GF-D8 (cell line): ENCODE data around the gene MYH9.
"Not testable (repeated sequence)": the region's sequence is repeated elsewhere in the genome, so short reads cannot be mapped to it uniquely, and the experiment has no call there.

ENCODE experiments used
- DNase-seq: peaks from one replicate; lab custom pipeline; 2025; lab: John Stamatoyannopoulos, UW

The MYH9 gene

GRCh38 chr22:36267896-36268485 lies 119.8 kb downstream of the MYH9 start:
- DNase-seq, result no peak

DNA sequence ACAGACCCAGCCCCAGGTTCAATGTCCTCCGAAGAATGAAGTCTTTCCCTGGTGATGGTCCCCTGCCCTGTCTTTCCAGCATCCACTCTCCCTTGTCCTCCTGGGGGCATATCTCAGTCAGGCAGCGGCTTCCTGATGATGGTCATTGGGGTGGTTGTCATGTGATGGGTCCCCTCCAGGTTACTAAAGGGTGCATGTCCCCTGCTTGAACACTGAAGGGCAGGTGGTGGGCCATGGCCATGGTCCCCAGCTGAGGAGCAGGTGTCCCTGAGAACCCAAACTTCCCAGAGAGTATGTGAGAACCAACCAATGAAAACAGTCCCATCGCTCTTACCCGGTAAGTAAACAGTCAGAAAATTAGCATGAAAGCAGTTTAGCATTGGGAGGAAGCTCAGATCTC lies 120.7 kb downstream of the MYH9 start:
- DNase-seq, result no peak

DNA sequence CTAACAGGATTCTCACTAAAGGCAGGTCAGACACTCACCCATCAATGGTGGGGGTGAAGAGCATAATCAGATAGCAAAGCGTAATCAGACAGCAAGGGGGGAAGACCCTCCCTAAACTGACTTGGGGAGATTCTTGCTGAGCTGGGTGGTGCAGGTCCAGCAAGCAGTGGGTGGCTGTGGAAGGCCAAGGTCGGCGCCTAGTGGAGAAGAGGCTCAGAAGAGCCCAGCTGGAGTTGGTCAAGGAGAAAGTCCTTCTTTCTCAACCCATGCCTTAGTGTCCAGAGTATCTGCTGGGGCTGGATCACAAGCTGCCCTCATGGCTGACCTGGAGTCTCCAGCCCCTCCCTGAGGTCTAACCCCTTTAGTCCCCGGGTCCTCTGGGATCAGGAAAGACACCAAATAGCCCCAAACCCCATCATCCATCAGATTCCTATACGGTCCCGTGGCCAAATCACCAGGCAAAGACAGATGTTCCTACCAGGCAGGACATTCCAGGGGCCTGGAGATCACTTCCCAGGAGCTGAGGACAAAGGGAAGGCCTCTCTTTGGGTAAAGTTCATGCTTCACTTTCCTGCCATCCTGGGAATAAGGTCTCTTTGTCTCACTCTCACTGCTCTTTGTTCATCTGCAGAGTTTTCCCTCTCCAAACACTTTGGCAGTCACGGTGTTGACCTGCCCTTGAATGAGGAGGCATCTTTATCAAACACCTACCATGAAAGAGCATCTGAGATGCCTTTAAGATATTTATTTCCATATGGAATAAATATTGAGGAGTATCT lies 123.7 kb downstream of the MYH9 start:
- not testable (repeated sequence) for DNase-seq

GRCh38 chr22:36263216-36263673 lies 124.5 kb downstream of the MYH9 start:
- DNase-seq, result peak; percentile 22

DNA sequence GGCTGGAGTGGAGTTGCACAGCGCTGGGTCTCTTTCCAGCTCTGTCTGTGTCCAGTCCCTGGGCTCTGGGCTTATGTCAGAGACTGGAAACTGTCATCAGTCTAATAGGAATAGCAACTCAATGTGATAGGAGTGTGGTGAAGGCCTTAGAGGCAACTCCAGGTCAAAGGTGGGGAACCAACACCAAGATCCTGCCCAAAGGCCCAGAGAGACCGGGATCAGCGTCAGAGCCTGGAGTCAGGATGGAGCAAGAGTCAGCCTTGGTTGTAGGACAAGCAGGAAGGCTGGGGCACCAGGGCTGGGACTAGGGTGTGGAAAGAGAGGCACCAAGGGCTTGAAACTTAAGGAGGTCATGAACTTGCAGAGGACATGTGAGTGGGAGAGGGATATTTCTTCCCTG lies 125.5 kb downstream of the MYH9 start:
- DNase-seq, result not testable (repeated sequence)

DNA sequence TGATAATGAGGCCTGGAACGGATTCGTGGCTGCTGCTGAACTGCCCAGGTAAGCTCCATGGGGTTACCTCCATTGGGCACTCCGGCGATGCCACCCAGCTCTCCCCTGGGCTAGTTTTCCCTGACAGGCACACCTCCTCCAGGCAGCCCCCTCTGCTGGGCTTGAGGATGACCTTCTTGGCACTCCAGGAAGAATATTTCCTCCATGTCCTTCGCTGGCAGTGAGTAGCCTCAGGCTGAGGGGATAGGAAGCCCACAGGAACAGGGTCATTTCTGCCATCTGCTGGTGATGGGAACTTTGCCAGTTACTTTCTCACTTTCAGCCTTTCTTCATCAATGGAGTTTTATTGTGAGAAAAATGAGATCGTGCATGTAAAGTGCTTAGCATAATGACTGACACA lies 126.1 kb downstream of the MYH9 start:
- not testable (repeated sequence) for DNase-seq

DNA sequence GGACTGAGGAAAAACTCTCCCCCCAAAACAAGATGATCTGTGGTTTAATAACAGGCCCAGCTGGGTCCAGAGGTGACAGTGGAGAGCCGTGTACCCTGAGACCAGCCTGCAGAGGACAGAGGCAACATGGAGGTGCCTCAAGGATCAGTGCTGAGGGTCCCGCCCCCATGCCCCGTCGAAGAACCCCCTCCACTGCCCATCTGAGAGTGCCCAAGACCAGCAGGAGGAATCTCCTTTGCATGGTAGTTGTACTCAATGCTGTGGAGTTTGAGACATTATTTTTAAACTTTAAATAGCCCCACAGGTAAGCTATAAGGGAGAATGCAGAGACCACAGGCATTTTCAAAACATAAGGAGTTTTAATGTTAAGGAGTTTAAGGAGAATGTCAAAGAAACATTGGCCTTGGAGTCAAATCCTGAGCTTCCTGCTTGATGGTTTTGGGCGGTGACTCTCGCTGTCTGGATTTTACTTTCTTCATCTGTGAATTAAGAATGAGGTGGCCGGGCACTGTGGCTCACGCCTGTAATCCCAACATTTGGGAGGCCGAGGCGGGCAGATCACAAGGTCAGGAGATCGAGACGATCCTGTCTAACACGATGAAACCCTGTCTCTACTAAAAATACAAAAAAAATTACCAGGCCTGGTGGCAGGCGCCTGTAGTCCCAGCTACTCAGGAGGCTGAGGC lies 128.0 kb downstream of the MYH9 start:
- no peak for DNase-seq

GRCh38 chr22:36258701-36259614 lies 128.8 kb downstream of the MYH9 start:
- peak; percentile 8 for DNase-seq

GRCh38 chr22:36257948-36258670 lies 129.7 kb downstream of the MYH9 start:
- no peak for DNase-seq

- DNase-seq, result no peak
Measured at GRCh38 chr22:36257308-36257707, 130.5 kb downstream of the MYH9 start.

GRCh38 chr22:36256478-36256877 lies 131.3 kb downstream of the MYH9 start:
- DNase-seq, result no peak

GRCh38 chr22:36255572-36255971 lies 132.2 kb downstream of the MYH9 start:
- not testable (repeated sequence) for DNase-seq

DNA sequence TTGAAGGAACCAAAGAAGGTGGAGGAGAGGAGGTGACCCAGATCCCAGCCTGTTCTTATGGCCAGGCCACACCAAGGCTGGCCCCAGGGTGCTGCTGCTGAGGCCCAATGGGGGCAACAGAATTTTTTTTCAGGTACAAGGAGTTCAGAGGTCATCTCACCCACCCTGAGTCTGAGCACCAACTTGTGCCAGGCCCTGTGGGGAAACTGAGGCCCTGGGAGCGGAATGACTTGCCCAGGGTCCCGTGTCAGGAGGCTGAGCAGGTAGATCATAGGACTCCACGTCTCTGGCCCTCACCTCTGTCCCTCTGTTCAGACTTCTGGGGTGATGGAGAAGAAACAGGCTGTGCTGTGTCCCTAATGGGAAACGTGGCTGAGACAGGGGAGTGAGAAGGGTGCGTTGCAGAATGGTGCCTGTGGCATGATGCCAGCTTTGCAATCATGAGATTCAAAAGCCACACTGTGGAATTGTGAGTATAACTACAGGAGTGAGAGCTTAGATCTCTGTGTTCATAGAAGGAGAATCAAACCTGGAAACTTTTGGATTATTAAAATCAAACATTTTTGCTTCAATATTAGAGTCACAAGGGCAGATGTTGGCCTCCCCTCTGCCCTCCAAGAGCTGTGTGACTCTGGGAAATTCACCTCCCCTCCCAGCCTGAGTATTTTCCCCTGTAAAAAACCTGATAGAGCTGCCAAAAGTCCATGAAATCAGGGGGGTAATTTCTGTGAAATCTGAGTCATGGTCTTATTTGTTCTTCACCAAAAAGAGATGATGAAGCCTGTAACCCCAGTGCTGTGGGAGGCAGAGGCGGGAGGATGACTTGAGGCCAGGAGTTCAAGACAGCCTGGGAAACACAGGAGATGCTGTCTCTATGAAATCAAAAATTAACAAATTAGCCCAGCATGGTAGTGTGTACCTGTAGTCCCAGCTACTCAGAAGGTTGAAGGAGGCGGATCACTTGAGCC lies 134.0 kb downstream of the MYH9 start:
- DNase-seq, result no peak

- DNase-seq, result no peak
Measured at GRCh38 chr22:36252754-36253522, 134.8 kb downstream of the MYH9 start, which contains the start of gene APOL1. APOL1 (plus strand) TSS chr22:36253133; CDS start chr22:36254956, 1,823 bp downstream.

DNA sequence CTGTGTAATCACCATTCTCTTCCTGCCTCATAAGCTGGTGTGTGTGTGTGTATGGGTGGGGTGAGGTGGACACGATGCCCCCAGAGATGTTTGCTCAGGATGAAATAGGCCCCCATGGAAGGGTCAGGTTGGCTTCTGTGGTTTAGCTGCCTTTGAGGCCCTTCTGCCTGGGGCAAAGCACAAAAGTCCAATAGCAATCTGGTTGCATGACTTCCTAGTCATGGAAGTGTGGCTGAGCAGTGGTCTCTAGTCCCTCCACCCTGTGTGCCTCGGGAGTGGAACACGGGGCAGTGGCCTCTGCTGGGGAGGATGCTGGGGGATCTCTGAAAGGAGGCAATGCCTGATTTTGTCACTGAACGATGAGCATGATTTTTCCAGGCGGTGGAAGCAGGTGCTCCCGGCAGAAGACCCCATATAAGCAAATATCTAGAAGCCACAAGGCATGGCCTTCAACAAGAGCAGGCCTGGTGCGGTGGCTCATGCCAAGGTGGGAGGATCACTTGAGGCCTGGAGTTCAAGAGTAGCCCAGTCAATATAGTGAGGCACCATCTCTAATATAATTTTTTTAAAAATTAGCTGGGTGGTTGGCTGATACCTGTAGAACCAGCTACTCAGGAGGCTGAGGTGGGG lies 135.7 kb downstream of the MYH9 start:
- DNase-seq, result not testable (repeated sequence)

DNA sequence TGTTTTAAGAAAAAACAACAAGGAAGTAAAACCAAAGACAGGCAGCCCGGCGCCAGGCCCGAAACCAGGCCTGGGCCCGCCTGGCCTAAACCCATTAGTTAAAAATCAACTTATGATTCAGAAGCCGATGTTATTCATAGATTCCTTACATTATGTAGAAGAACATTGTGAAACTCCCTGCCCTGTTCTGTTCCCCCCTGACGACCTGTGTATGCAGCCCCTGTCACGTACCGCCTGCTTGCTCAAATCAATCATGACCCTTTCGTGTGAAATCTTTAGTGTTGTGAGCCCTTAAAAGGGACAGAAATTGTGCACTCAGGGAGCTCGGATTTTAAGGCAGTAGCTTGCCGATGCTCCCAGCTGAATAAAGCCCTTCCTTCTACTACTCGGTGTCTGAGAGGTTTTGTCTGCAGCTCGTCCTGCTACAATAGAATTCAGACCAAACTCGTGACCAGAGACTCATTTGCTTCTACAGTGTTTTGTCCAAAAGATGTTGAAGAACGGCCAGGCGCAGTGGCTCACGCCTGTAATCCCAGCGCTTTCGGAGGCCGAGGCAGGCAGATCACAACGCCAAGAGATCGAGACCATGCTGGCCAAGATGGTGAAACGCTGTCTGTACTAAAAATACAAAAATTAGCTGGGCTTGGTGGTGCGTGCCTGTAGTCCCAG lies 137.3 kb downstream of the MYH9 start:
- DNase-seq, result not testable (repeated sequence)

DNA sequence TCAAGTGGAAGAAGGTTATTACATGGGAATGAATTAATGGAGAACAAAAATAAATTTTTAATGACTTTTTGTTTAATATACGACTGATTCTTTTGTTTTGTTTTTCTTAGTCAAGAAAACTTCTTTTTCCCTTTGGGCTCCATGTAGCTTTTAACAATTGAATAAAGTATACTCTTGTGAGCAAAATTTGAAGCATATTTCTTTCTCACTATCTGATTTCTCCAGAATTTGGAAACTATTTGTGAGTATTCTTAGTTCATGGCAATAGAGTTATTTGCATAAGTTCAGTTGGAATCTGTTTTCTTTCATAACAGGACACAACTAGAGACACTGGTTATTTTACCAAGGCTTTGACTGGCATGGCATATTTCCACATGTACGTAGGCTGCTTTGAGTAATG lies 138.6 kb downstream of the MYH9 start:
- no peak for DNase-seq

DNA sequence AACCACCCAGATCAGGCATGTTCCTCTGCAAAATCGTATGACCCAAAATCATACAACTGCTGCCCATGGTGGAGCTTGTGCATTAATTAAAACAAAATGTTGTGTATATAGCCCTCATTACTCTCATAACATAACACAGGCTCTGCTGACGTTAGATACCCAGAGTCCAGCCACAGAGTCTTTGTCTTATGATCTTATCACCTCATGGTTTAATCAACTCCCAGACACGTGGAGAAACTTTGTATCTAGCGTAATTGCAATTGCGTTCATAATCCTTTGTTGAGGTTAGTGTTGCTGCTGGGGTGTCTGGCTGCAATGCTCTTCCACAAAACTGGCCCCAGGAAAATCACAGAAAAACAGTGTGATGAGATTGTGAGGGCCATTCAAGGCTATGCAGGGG lies 139.8 kb downstream of the MYH9 start:
- DNase-seq, result no peak
